Smooth muscle cell (in vitro differentiated cells): ENCODE measurements around the gene UBE2H. TPM values are rescaled to one million over a fixed set of nuclear protein-coding genes. Genes with fewer than 3 reads are reported as not detected.

ENCODE experiments used
- DNase-seq: peaks from one replicate; lab custom pipeline; 2025; ENCODE audit not compliant: unreplicated experiment; lab: John Stamatoyannopoulos, UW
- H2AFZ ChIP-seq: fragments of 200-600 bp; sonication (generic); 2 replicates; pipeline ENCODE4 v1.6.0; 2016; ENCODE audit warnings: antibody characterized with exemption, low read depth, mild to moderate bottlenecking
- H3F3A ChIP-seq: fragments of 200-600 bp; sonication (generic); 2 replicates; pipeline ENCODE4 v1.6.0; 2017; ENCODE audit warnings: antibody characterized with exemption, low read depth
- H3K27ac ChIP-seq: fragments of 200-600 bp; sonication (generic); 2 replicates; pipeline ENCODE4 v1.5.1; 2016; ENCODE audit warnings: low read depth, mild to moderate bottlenecking
- H3K27me3 ChIP-seq: fragments of 200-600 bp; sonication (generic); 2 replicates; pipeline ENCODE4 v1.6.1; 2016; ENCODE audit warnings: low read depth, mild to moderate bottlenecking
- H3K36me3 ChIP-seq: fragments of 200-600 bp; sonication (generic); 2 replicates; pipeline ENCODE4 v1.5.1; 2016; ENCODE audit warnings: low read depth
- H3K4me1 ChIP-seq: fragments of 200-600 bp; sonication (generic); 2 replicates; pipeline ENCODE4 v1.5.1; 2016; ENCODE audit warnings: low read depth
- H3K4me2 ChIP-seq: fragments of 200-600 bp; sonication (generic); 2 replicates; pipeline ENCODE4 v1.6.0; 2016; ENCODE audit warnings: mild to moderate bottlenecking
- H3K4me3 ChIP-seq: fragments of 200-600 bp; sonication (generic); 2 replicates; pipeline ENCODE4 v1.5.1; 2016; ENCODE audit warnings: mild to moderate bottlenecking
- H3K79me2 ChIP-seq: fragments of 200-600 bp; sonication (generic); 2 replicates; pipeline ENCODE4 v1.6.0; 2016; ENCODE audit warnings: low read depth, mild to moderate bottlenecking
- H3K9ac ChIP-seq: fragments of 200-600 bp; sonication (generic); 2 replicates; pipeline ENCODE4 v1.6.0; 2016; ENCODE audit warnings: low read depth
- H3K9me3 ChIP-seq: fragments of 200-600 bp; sonication (generic); replicated peaks from 2 replicates; pipeline ENCODE4 v1.5.1; 2016; ENCODE audit warnings: low read depth
- H4K20me1 ChIP-seq: fragments of 200-600 bp; sonication (generic); 2 replicates; pipeline ENCODE4 v1.6.0; 2016; ENCODE audit warnings: low read depth
- WGBS: methylation state at CpG from one replicate; pipeline ENCODE4 v1.1.7; 2016; ENCODE audit warnings: low lambda C conversion rate; 5-methylcytosine and 5-hydroxymethylcytosine counted together
- polyA plus RNA-seq: library from polyadenylated mRNA; unstranded; fragments of >200 nt; fragmentation: Nextera tagmentation; extraction: Ambion mirVana; gene quantifications from 2 replicates; pipeline ENCODE4 v1.2.1, GENCODE V29; 2016
- total RNA-seq: library from RNA; depleted of rRNA; stranded (reverse); fragments of >200 nt; gene quantifications from 2 replicates; pipeline ENCODE4 v1.2.3, GENCODE V29; 2014
- TF ChIP-seq, protein P1 (sequence below): fragments of 200-600 bp; sonication (generic); IDR thresholded peaks from 2 replicates; pipeline ENCODE4 v1.5.1; 2017; ENCODE audit warnings: borderline replicate concordance, mild to moderate bottlenecking, antibody characterized with exemption; ENCODE audit not compliant: insufficient read depth, poor library complexity, severe bottlenecking

The UBE2H gene
- total and polyA plus RNA-seq, 2 experiments from 2014 or later: 66.1 to 94.5 TPM

DNA sequence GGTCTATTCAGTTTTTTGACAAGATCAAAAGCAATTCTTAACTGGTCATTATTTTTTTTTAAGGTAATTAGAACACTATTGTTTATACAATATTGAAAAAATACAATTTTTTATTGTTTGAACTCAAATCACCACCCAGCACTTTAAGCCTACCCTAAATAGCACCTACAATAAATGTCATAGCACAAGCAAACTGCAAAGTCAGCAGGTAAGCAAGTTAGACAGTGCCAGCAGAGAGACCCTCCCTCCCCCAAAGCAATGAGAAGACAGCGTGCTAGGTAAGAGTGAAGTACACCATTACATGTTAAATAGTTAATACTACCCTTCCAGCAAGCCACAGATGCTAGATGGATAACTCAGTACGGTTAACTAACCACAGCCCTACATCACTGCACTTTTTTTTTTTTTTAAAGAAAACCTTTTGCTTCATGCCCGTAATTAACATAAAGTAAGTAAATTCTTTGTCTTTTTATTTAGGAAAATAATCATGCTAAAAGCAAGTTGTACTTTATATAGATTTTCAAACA, 120.0 kb downstream of the UBE2H start:
- no peaks in the 10 kb centered on the region for H3K79me2 ChIP-seq
- H3K27ac ChIP-seq: peak overlapping the region; percentile 82
- peaks cover 5% of the 10 kb centered on the region for H3F3A ChIP-seq
- no peaks in the 10 kb centered on the region for H3K27me3 ChIP-seq
- no peak overlapping the region for H2AFZ ChIP-seq
- no peaks in the 10 kb centered on the region for H3K36me3 ChIP-seq
- H3K4me1 ChIP-seq: peaks cover 31% of the 10 kb centered on the region
- peaks cover 32% of the 10 kb centered on the region for H4K20me1 ChIP-seq
- H3K4me3 ChIP-seq: no peak overlapping the region
- DNase-seq: no peak
- TF ChIP-seq, protein P1, sequence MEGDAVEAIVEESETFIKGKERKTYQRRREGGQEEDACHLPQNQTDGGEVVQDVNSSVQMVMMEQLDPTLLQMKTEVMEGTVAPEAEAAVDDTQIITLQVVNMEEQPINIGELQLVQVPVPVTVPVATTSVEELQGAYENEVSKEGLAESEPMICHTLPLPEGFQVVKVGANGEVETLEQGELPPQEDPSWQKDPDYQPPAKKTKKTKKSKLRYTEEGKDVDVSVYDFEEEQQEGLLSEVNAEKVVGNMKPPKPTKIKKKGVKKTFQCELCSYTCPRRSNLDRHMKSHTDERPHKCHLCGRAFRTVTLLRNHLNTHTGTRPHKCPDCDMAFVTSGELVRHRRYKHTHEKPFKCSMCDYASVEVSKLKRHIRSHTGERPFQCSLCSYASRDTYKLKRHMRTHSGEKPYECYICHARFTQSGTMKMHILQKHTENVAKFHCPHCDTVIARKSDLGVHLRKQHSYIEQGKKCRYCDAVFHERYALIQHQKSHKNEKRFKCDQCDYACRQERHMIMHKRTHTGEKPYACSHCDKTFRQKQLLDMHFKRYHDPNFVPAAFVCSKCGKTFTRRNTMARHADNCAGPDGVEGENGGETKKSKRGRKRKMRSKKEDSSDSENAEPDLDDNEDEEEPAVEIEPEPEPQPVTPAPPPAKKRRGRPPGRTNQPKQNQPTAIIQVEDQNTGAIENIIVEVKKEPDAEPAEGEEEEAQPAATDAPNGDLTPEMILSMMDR: no peak
- H3K4me2 ChIP-seq: no peak overlapping the region
- no peaks in the 10 kb centered on the region for H3K9me3 ChIP-seq
- H3K9ac ChIP-seq: no peak overlapping the region
- 78% methylated on average over 3 of the region's 3 CpGs for WGBS

DNA sequence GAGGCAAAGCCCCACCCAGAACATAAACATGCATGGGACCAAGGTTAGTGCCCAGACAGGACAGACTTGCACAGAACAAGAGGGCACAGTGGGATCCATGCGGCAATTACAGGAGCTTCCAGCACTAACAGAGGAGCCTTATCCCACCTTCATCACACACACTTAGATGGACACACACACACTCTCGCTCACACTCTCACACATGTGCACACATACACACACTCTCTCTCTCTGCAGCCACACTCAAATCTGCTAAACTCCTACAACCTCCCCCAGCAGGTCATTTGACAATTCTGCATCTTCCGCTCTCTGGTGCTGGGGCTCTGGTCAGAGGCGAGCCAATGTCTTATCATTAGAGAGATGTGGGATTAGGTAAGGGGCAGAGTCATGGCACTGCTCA, 120.5 kb downstream of the UBE2H start:
- Histone ChIP-seq H3K27me3 (no peaks in the 10 kb centered on the region), H3K36me3 (no peaks in the 10 kb centered on the region), H4K20me1 (peaks cover 29% of the 10 kb centered on the region), H3F3A (peaks cover 5% of the 10 kb centered on the region), H3K4me2 (no peak overlapping the region), H3K27ac (peak overlapping the region; percentile 82), H3K9ac (no peak overlapping the region), H3K79me2 (no peaks in the 10 kb centered on the region), H3K9me3 (no peaks in the 10 kb centered on the region), H2AFZ (no peak overlapping the region), H3K4me3 (no peak overlapping the region), H3K4me1 (peaks cover 31% of the 10 kb centered on the region)
- TF ChIP-seq, protein P1: no peak
- 97% methylated on average over 4 of the region's 4 CpGs for WGBS
- no peak for DNase-seq

DNA sequence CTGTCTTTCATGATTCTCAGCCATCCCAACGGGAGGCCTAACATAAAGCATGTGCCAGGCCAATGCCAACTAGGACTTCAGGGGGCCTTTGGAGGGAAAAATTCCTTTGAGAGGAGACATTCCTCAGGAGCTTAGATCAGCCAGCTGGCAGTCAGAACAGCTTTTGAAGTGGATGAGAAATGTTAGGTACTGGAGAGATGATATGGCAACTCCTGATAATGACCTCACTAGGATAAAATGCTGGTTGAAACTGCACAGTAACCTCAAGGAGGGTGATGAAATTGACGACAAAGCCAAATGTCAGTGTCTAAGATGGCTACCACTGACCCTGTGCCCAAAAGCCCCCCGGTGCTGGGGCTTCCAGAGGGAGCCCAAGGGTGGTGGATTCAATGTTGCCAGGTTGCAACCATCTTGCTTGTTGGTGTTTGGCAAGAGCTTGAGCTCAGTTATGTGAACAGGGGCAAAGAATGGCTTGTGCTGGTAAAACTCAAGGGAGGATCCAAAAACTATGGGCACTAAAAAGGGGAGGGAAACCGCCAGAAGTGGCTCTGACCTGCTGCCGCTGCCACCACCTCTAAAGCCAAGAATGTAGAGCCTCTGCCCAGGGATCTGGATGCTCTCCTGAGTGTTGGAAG, 121.2 kb downstream of the UBE2H start:
- H3K9me3 ChIP-seq: no peaks in the 10 kb centered on the region
- peaks cover 31% of the 10 kb centered on the region for H3K4me1 ChIP-seq
- H3K79me2 ChIP-seq: no peaks in the 10 kb centered on the region
- no peak overlapping the region for H2AFZ ChIP-seq
- no peak overlapping the region for H3K4me3 ChIP-seq
- TF ChIP-seq, protein P1: no peak
- H3K9ac ChIP-seq: peak overlapping the region; percentile 66
- H3K36me3 ChIP-seq: no peaks in the 10 kb centered on the region
- H3K27ac ChIP-seq: peak overlapping the region; percentile 82
- H3K4me2 ChIP-seq: peak overlapping the region; percentile 9
- no peak for DNase-seq
- WGBS: 69% methylated on average over 5 of the region's 5 CpGs
- peaks cover 5% of the 10 kb centered on the region for H3F3A ChIP-seq
- H3K27me3 ChIP-seq: no peaks in the 10 kb centered on the region
- H4K20me1 ChIP-seq: peaks cover 22% of the 10 kb centered on the region

DNA sequence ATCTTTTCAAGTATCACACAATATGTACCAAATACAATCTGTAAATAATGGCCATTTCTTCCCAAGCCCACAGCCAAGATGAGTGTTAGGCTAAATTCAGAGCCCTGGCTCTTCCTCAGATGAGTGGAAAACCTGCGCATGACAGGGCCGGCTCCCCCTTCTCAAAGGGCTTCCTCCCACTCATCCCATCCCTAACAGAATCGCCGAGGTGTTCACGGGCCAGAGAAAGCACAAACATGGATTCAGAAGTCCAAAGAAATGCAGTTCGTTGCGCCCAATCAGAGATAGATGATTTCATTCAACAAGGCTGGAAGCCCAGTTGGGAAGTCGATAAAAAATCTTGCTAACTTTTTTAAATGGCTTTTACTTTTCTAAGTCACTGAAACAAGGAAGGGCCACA, 121.8 kb downstream of the UBE2H start:
- peaks cover 16% of the 10 kb centered on the region for H4K20me1 ChIP-seq
- peaks cover 5% of the 10 kb centered on the region for H3F3A ChIP-seq
- no peak overlapping the region for H2AFZ ChIP-seq
- DNase-seq: no peak
- peaks cover 29% of the 10 kb centered on the region for H3K4me1 ChIP-seq
- peak overlapping the region; percentile 82 for H3K27ac ChIP-seq
- no peaks in the 10 kb centered on the region for H3K79me2 ChIP-seq
- no peaks in the 10 kb centered on the region for H3K36me3 ChIP-seq
- H3K9me3 ChIP-seq: no peaks in the 10 kb centered on the region
- TF ChIP-seq, protein P1: no peak
- H3K27me3 ChIP-seq: no peaks in the 10 kb centered on the region
- peak overlapping the region; percentile 9 for H3K4me2 ChIP-seq
- 91% methylated on average over 8 of the region's 8 CpGs for WGBS
- H3K9ac ChIP-seq: no peak overlapping the region
- no peak overlapping the region for H3K4me3 ChIP-seq
